ENCODE results near the gene SEC24D. TPM values are rescaled to one million over a fixed set of nuclear protein-coding genes. Genes with fewer than 3 reads are reported as not detected.

The SEC24D gene
- total RNA-seq, 1 experiment from 2014 or later = 13.4 TPM

GRCh38 chr4:118834960-118835569 is 861 bp downstream of the SEC24D start:
- DNase-seq (ENCODE audit: low read depth, low spot score) = peak; percentile 35
- CTCF ChIA-PET = no interaction called here

DNA sequence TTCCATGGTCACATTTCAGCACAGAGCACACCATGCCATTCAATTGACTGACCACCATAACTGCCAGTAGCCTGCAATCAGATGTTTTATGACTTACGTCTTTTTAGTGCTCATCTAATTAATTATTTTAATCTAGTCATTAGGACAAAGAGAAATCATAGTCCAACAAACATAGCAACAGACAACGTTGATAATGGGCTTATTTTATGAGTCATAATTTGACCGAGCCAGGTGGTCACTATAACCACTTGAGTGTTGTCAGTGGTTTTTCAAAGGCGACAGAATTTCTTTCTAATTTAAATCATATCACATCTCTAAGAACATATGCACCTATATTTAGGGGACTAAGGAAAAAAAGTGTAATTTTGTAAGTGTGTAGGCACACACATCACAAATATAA is 1.9 kb downstream of the SEC24D start:
- ChIA-PET POLR2A (no interaction called here), CTCF (no interaction called here)
- Histone ChIP-seq H3K36me3 (ENCODE audit: control insufficient read depth, insufficient read depth, low read length) (peaks cover 2% of the 10 kb centered on the region; the same call in 1 of the 2 replicates), H3K27me3 (ENCODE audit: control insufficient read depth, insufficient read depth, low read length) (no peaks in the 10 kb centered on the region), H3K4me3 (ENCODE audit: low read depth in 2 of 2, low read length in 2 of 2) (no peak overlapping the region; a peak in 1 of 4 replicates), H3K4me1 (ENCODE audit: control insufficient read depth, insufficient read depth, low read length) (peaks cover 8% of the 10 kb centered on the region), H3K27ac (ENCODE audit: low read length) (no peak overlapping the region), H3K9me3 (ENCODE audit: control insufficient read depth, insufficient read depth, low read depth, low read length) (no peaks in the 10 kb centered on the region)
- DNase-seq (ENCODE audit: low read depth, low spot score) (no peak), ATAC-seq (no peak)
- in situ Hi-C loops (cut with HindIII; ENCODE audit: low pct_unique_long_range_greater_than_20kb, low sequenced_read_pairs) (no loop called here), intact Hi-C loops (cut with micrococcal nuclease; ENCODE audit: unreplicated experiment) (no loop called here)
- TF ChIP-seq POLR2AphosphoS5 (IDR thresholded peaks at IDR 0.05; ENCODE audit: low read depth, low read length) = no peak
- TF ChIP-seq, protein P1, sequence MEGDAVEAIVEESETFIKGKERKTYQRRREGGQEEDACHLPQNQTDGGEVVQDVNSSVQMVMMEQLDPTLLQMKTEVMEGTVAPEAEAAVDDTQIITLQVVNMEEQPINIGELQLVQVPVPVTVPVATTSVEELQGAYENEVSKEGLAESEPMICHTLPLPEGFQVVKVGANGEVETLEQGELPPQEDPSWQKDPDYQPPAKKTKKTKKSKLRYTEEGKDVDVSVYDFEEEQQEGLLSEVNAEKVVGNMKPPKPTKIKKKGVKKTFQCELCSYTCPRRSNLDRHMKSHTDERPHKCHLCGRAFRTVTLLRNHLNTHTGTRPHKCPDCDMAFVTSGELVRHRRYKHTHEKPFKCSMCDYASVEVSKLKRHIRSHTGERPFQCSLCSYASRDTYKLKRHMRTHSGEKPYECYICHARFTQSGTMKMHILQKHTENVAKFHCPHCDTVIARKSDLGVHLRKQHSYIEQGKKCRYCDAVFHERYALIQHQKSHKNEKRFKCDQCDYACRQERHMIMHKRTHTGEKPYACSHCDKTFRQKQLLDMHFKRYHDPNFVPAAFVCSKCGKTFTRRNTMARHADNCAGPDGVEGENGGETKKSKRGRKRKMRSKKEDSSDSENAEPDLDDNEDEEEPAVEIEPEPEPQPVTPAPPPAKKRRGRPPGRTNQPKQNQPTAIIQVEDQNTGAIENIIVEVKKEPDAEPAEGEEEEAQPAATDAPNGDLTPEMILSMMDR (IDR thresholded peaks at IDR 0.05) = no peak
- no peak for TF ChIP-seq REST (IDR thresholded peaks at IDR 0.05; ENCODE audit: insufficient read depth in 1 of 2, low read depth in 2 of 2, low read length in 1 of 2)
- TF ChIP-seq SIN3A (IDR thresholded peaks at IDR 0.05; ENCODE audit: borderline replicate concordance, insufficient read depth, low read depth, low read length) = no peak
- no peak for TF ChIP-seq TCF7L2 (IDR thresholded peaks at IDR 0.05; ENCODE audit: low read depth, low read length)
- no TSS peak for BruUV-seq (replicated peaks)

More at GRCh38 chr4:118834960-118835569, 861 bp downstream of the SEC24D start:
- no peaks in the 10 kb centered on the region for H3K27me3 ChIP-seq (ENCODE audit: control insufficient read depth, insufficient read depth, low read length)
- H3K4me1 ChIP-seq (ENCODE audit: control insufficient read depth, insufficient read depth, low read length) = peaks cover 8% of the 10 kb centered on the region
- no TSS peak for BruUV-seq (replicated peaks)
- POLR2A ChIA-PET = interaction anchor here (0.6 kb wide), 1 partner anchor 17 kb away, joined by 3 read pairs; no protein-coding TSS in a partner anchor
- H3K27ac ChIP-seq (ENCODE audit: low read length) = peak overlapping the region; percentile 52
- in situ Hi-C loops (cut with HindIII; ENCODE audit: low pct_unique_long_range_greater_than_20kb, low sequenced_read_pairs) = no loop called here
- intact Hi-C loops (cut with micrococcal nuclease; ENCODE audit: unreplicated experiment) = no loop called here
- TF ChIP-seq, protein P1 (IDR thresholded peaks at IDR 0.05) = no peak
- TF ChIP-seq POLR2AphosphoS5 (IDR thresholded peaks at IDR 0.05; ENCODE audit: low read depth, low read length) (no peak), TCF7L2 (IDR thresholded peaks at IDR 0.05; ENCODE audit: low read depth, low read length) (no peak), SIN3A (IDR thresholded peaks at IDR 0.05; ENCODE audit: borderline replicate concordance, insufficient read depth, low read depth, low read length) (no peak)
- no peaks in the 10 kb centered on the region for H3K9me3 ChIP-seq (ENCODE audit: control insufficient read depth, insufficient read depth, low read depth, low read length)
- ATAC-seq = peak; percentile 62
- H3K36me3 ChIP-seq (ENCODE audit: control insufficient read depth, insufficient read depth, low read length) = peaks cover 2% of the 10 kb centered on the region; the same call in 1 of the 2 replicates
- H3K4me3 ChIP-seq (ENCODE audit: low read depth in 2 of 2, low read length in 2 of 2) = peak overlapping the region; percentile 74 to 95

Data from Panc1 (cell line).